ENCODE data around the gene RPS10.

The RPS10 gene

GRCh38 chr6:34393191-34393965, 32.5 kb downstream of the RPS10 start:
- TF ChIP-seq, protein P1, sequence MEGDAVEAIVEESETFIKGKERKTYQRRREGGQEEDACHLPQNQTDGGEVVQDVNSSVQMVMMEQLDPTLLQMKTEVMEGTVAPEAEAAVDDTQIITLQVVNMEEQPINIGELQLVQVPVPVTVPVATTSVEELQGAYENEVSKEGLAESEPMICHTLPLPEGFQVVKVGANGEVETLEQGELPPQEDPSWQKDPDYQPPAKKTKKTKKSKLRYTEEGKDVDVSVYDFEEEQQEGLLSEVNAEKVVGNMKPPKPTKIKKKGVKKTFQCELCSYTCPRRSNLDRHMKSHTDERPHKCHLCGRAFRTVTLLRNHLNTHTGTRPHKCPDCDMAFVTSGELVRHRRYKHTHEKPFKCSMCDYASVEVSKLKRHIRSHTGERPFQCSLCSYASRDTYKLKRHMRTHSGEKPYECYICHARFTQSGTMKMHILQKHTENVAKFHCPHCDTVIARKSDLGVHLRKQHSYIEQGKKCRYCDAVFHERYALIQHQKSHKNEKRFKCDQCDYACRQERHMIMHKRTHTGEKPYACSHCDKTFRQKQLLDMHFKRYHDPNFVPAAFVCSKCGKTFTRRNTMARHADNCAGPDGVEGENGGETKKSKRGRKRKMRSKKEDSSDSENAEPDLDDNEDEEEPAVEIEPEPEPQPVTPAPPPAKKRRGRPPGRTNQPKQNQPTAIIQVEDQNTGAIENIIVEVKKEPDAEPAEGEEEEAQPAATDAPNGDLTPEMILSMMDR (IDR thresholded peaks at IDR 0.05), result no peak
- peak overlapping the region; percentile 93 to 97 for H3K27ac ChIP-seq
- peak overlapping the region; percentile 79 for H3K4me3 ChIP-seq
- no peak for DNase-seq (ENCODE audit: low spot score)

DNA sequence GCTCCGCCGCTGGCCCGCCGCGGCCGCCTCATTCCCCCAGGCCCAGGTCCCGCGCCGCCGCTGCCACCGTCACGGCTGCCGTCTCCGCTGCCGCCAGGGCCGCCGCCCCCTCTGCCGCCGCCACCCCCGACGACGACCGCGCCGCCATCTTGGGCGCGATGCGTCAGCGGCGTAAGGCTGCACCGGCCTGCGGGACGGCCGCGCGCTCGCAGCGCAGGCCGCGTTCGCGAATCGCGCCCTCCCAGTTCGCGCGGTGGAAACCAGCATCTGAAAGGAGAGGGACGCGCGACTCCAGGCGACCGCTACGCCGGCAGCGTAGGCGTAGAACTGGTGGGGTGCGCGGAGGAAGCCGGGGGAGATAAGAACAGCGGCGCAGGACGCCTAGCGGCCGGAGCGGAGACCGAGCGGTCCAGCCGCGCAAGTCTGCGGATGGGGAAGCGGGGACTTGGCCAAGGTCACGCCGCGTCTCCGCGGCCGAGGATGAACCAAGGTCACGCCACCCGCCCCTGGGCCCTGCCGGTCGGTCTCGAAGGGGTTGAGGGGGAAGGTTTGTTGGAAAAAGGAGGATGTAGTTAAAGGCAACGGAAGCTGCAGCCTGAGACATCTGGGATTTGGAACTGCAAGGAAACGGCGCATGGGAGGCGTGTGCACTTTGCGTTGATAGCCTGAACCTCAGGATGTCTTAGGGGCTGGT, 33.2 kb downstream of the RPS10 start, which contains the start of gene NUDT3:
Gene NUDT3 (minus strand): TSS at position 173 of the 694 bp plus-strand sequence. CDS start 307 bp downstream, outside the sequence.
- DNase-seq (ENCODE audit: low spot score), result peak; percentile 94
- peak within 1 kb of the TSS; percentile 93 to 97 for H3K27ac ChIP-seq
- H3K4me3 ChIP-seq, result peak within 1 kb of the TSS; percentile 79
- TF ChIP-seq, protein P1 (IDR thresholded peaks at IDR 0.05), result peak; percentile 78

GRCh38 chr6:34391786-34392496, 33.9 kb downstream of the RPS10 start:
- TF ChIP-seq, protein P1 (IDR thresholded peaks at IDR 0.05), result no peak
- peak overlapping the region; percentile 93 to 97 for H3K27ac ChIP-seq
- H3K4me3 ChIP-seq, result peak overlapping the region; percentile 79
- peak; percentile 80 for DNase-seq (ENCODE audit: low spot score)

DNA sequence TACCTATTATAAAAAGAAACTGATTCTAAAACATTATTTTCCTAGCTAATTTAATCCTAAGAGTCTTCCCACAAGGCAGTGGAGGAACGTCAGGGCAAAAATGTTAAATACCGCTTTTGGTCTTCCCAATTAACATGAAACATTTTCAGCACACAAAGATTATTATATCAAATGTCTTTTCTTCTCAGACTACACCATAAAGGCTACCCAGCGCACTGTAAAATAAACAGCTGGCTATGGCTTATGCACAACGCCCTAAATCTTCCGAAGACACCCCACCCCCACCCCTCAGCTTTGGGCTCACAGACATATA, 34.4 kb downstream of the RPS10 start:
- DNase-seq (ENCODE audit: low spot score), result no peak
- H3K27ac ChIP-seq, result peak overlapping the region; percentile 93 to 97
- peak overlapping the region; percentile 79 for H3K4me3 ChIP-seq
- TF ChIP-seq, protein P1 (IDR thresholded peaks at IDR 0.05), result no peak

DNA sequence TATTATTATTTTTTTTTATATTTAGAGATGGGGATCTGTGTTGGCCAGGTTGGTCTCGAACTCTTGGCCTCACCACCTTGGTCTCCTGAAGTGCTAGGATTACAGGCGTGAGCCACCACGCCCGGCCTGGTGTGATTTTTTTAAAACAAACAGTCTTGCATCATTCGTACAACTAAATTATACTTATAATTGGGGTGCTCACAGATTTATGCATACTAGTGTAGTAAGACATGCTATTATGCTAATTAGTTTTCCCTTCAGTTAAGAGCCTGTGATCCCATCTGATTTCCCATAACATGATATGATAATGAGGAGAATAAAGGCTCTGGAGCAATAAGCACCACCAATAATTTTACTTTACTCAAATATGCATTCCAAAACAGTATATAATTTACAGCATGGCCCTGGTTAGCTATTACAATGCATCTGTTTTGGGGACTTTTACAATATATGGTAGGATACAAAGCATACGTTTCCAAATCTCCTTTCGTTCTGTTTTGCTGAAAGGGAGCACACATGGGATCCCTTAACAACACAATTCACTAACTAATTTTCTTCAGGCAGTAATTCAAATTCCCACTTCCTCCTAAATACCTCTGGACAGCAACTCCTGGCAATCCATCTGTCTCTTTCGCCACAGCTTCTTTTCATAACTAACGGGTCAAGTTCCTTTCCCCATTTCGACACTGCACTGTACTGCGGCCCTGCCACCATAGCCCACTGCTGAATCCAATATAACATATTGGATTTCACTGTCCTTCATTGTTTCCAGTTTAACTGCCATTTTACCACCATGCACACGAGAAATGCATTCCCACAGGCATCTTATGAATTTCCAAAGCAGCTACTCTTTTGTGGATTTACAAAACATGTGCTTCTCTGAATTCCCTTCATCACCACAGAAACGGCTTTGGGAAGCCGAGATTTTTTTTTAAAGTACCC, 35.1 kb downstream of the RPS10 start:
- Histone ChIP-seq H3K27ac (peak overlapping the region; percentile 93 to 97), H3K4me3 (peak overlapping the region; percentile 79)
- no peak for DNase-seq (ENCODE audit: low spot score)
- TF ChIP-seq, protein P1 (IDR thresholded peaks at IDR 0.05), result no peak

- Histone ChIP-seq H3K4me3 (no peak overlapping the region), H3K27ac (no peak overlapping the region)
- no peak for DNase-seq (ENCODE audit: low spot score)
- TF ChIP-seq, protein P1 (IDR thresholded peaks at IDR 0.05), result no peak
Observed at GRCh38 chr6:34389034-34389433, 36.8 kb downstream of the RPS10 start.

All from coronary artery (tissue), 2 donors.